ENCODE measurements around the gene TIFAB. TPM values are rescaled to one million over a fixed set of nuclear protein-coding genes. Genes with fewer than 3 reads are reported as not detected.

TIFAB gene
- polyA plus RNA-seq, 2 of the 4 experiments (the other 2 are of a cell fraction) = not detected

DNA sequence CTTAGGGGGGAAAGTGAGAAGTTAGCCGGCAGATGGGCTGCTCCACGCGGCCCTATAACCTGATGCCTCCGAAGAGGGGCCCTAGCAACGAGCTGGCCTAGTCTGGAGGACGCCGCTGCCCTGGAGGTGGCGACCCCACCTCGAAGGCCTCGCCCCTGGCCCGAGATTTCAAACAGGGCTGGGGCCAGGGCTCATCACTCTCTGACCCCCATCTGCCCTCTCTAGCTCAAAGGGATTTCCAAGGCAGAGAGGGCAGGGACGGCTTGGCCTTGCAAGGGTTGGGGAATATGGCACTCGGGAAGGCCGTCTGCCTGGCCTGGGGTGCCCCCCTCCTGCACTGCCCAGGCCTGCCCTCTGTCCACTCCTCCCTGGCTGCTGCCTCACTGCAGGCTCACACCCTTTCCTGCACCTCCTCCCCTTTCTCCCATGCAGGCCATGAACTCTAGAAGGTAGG lies 25.5 kb upstream of the TIFAB start:
- no peak for TF ChIP-seq MAZ (IDR thresholded peaks at IDR 0.05; ENCODE audit: borderline replicate concordance, low read depth, low read length)
- TF ChIP-seq FOXS1 (CRISPR knock-in tag; IDR thresholded peaks at IDR 0.05) = no peak
- TF ChIP-seq RCOR1 (IDR thresholded peaks at IDR 0.05; ENCODE audit: low read depth, low read length) = no peak
- no peak for TF ChIP-seq MYC (IDR thresholded peaks at IDR 0.05; ENCODE audit: borderline replicate concordance, low read length)
- no peak for TF ChIP-seq ESRRA (IDR thresholded peaks at IDR 0.05; ENCODE audit: borderline replicate concordance, low read length)
- no peak for TF ChIP-seq JUNB (IDR thresholded peaks at IDR 0.05)
- no peak for TF ChIP-seq SREBF2 (IDR thresholded peaks at IDR 0.05)
- TF ChIP-seq HOXB5 (CRISPR knock-in tag; IDR thresholded peaks at IDR 0.05) = no peak
- no peak for TF ChIP-seq CBX2 (IDR thresholded peaks at IDR 0.05; ENCODE audit: borderline replicate concordance, low read depth)
- TF ChIP-seq RFX5 (IDR thresholded peaks at IDR 0.05) = no peak
- no peak for TF ChIP-seq ZNF302 (CRISPR knock-in tag; IDR thresholded peaks at IDR 0.05)
- TF ChIP-seq FOSB (CRISPR knock-in tag; IDR thresholded peaks at IDR 0.05) = no peak
- TF ChIP-seq EHF (CRISPR knock-in tag; IDR thresholded peaks at IDR 0.05) = no peak
- TF ChIP-seq, protein P1, sequence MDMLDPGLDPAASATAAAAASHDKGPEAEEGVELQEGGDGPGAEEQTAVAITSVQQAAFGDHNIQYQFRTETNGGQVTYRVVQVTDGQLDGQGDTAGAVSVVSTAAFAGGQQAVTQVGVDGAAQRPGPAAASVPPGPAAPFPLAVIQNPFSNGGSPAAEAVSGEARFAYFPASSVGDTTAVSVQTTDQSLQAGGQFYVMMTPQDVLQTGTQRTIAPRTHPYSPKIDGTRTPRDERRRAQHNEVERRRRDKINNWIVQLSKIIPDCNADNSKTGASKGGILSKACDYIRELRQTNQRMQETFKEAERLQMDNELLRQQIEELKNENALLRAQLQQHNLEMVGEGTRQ (IDR thresholded peaks at IDR 0.05) = no peak
- Histone ChIP-seq H3K4me2 (no peak overlapping the region), H3K9me3 (no peaks in the 10 kb centered on the region), H3K27ac (no peak overlapping the region), H3K4me1 (no peaks in the 10 kb centered on the region), H3K4me3 (no peak overlapping the region)
- POLR2A ChIA-PET = no interaction called here
- no peak for DNase-seq (ENCODE audit: low read depth in 1 of 2, low spot score in 1 of 2)
- CTCF ChIA-PET = interaction anchor here (9.6 to 37.5 kb wide), 2 partner anchors 14 to 84 kb away, joined by 104 to 1932 read pairs; no protein-coding TSS in a partner anchor
- 54% methylated on average over 5 of the region's 14 CpGs for WGBS (ENCODE audit: missing lambda C conversion rate)
- no peak; a peak in 1 of 6 replicates for ATAC-seq
- FAIRE-seq = no peak

DNA sequence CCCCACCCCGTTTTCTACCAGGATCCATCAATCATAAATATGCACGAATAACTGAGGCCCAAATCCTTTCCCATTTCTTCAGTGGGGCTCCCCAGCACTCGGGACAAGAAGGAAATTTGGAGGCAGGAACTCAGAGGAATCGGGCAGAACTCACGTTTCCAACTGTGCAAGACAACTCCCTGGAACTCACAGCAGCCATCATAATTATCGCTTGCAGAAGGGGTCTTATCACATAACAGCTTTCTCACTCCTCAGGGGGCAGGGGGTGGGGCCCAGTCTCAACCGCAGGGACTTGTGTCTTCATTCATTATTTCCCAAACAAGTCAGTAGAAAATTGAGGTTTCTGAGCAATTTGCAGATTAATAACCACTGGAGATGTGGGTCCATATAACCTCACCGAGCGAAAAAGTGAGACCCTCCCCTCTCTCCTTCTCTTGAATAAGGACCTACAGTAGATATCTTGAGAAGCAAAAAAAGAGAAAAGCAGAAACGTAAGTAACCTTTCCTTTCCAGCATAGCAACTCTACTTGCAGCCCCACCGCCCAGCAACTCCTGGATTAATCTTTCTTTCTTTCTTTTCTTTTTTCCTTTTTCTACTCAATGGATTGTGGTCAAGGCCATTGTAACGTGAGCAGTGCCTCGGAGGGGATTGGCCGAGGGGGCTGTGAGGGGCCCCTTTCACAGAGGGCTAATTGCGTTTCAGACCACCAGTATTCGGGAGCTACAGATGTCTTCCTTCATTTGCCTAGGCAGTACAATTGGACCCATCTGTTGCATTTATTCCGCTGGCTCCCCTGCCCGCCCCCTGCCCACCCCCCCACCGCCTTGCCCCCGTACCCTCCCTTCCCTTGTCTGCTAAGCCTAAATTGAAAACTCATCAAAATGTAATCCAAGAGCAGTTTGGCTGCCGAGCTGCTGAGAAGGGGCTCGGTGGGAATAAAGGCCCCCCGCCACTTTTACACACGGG lies 24.7 kb upstream of the TIFAB start:
- FAIRE-seq (no peak), DNase-seq (ENCODE audit: low read depth in 1 of 2, low spot score in 1 of 2) (no peak), ATAC-seq (no peak)
- ChIA-PET POLR2A (no interaction called here), CTCF (interaction anchor here (9.6 to 37.5 kb wide), 2 partner anchors 13 to 84 kb away, joined by 104 to 1932 read pairs; no protein-coding TSS in a partner anchor)
- WGBS (ENCODE audit: missing lambda C conversion rate) = 48% methylated on average over 21 of the region's 24 CpGs
- H3K4me3 ChIP-seq = no peak overlapping the region
- no peaks in the 10 kb centered on the region for H3K9me3 ChIP-seq
- no peak overlapping the region for H3K27ac ChIP-seq
- TF ChIP-seq BHLHE40 (IDR thresholded peaks at IDR 0.05; ENCODE audit: low read depth, low read length) = no peak
- TF ChIP-seq CEBPB (IDR thresholded peaks at IDR 0.05) = no peak
- TF ChIP-seq FOSL2 (IDR thresholded peaks at IDR 0.05) = no peak
- no peak for TF ChIP-seq FOSL2 (CRISPR knock-in tag; IDR thresholded peaks at IDR 0.05)
- no peak for TF ChIP-seq TP53 (CRISPR knock-in tag; IDR thresholded peaks at IDR 0.05)
- TF ChIP-seq, protein P2, sequence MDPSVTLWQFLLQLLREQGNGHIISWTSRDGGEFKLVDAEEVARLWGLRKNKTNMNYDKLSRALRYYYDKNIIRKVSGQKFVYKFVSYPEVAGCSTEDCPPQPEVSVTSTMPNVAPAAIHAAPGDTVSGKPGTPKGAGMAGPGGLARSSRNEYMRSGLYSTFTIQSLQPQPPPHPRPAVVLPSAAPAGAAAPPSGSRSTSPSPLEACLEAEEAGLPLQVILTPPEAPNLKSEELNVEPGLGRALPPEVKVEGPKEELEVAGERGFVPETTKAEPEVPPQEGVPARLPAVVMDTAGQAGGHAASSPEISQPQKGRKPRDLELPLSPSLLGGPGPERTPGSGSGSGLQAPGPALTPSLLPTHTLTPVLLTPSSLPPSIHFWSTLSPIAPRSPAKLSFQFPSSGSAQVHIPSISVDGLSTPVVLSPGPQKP (IDR thresholded peaks at IDR 0.05; ENCODE audit: low read depth, low read length) = no peak
- TF ChIP-seq ZSCAN20 (CRISPR knock-in tag; IDR thresholded peaks at IDR 0.05) = no peak
- no peak overlapping the region for H3K4me2 ChIP-seq
- no peaks in the 10 kb centered on the region for H3K4me1 ChIP-seq
